ENCODE results near the gene LFNG. TPM values are rescaled to one million over a fixed set of nuclear protein-coding genes. Genes with fewer than 3 reads are reported as not detected.

LFNG gene
- total RNA-seq, 1 experiment from 2014 or later: 11.9 TPM

GRCh38 chr7:2570021-2570420 is 50.4 kb downstream of the LFNG start:
- no peak for DNase-seq (ENCODE audit: low read depth)

- DNase-seq (ENCODE audit: low read depth): no peak
Measured at GRCh38 chr7:2571409-2571808, 51.8 kb downstream of the LFNG start.

- DNase-seq (ENCODE audit: low read depth): peak; percentile 76
Measured at GRCh38 chr7:2572101-2572842, 52.7 kb downstream of the LFNG start.

GRCh38 chr7:2573761-2574160 is 54.2 kb downstream of the LFNG start:
- DNase-seq (ENCODE audit: low read depth): no peak

GRCh38 chr7:2575046-2575732 is 55.6 kb downstream of the LFNG start:
- no peak for DNase-seq (ENCODE audit: low read depth)

GRCh38 chr7:2575733-2576340 is 56.3 kb downstream of the LFNG start:
- no peak for DNase-seq (ENCODE audit: low read depth)

- no peak for DNase-seq (ENCODE audit: low read depth)
Measured at GRCh38 chr7:2576742-2577491, 57.3 kb downstream of the LFNG start.

Other genes starting within 250 kb of the LFNG start
- gene SNX8, start 205.3 kb upstream of the LFNG start, total RNA-seq (2014; rRNA removed; shearing (Covaris generic)): 9.6 and 10.0 TPM in 2 replicates
- gene EIF3B, start 164.9 kb upstream of the LFNG start, total RNA-seq (2014; rRNA removed; shearing (Covaris generic)): 160 and 165 TPM in 2 replicates
- gene CHST12, start 116.2 kb upstream of the LFNG start, total RNA-seq (2014; rRNA removed; shearing (Covaris generic)): 8.5 and 14.3 TPM in 2 replicates
- gene GRIFIN, start 43.4 kb upstream of the LFNG start, total RNA-seq (2014; rRNA removed; shearing (Covaris generic)): not detected in 2 replicates
- 18.8 and 39.0 TPM in 2 replicates for gene BRAT1, start 35.8 kb downstream of the LFNG start, total RNA-seq (2014; rRNA removed; shearing (Covaris generic))
- 7.9 and 11.2 TPM in 2 replicates for gene IQCE, start 39.2 kb downstream of the LFNG start, total RNA-seq (2014; rRNA removed; shearing (Covaris generic))
- 18.9 and 38.9 TPM in 2 replicates for gene TTYH3, start 112.2 kb downstream of the LFNG start, total RNA-seq (2014; rRNA removed; shearing (Covaris generic))
- 0.57 and 1.2 TPM in 2 replicates for gene AMZ1, start 168.4 kb downstream of the LFNG start, total RNA-seq (2014; rRNA removed; shearing (Covaris generic))